H1 (cell line): ENCODE results near the gene DYNC2I2. TPM values are rescaled to one million over a fixed set of nuclear protein-coding genes. Genes with fewer than 3 reads are reported as not detected.
"Not testable (repeated sequence)": the region's sequence is repeated elsewhere in the genome, so short reads cannot be mapped to it uniquely, and the experiment has no call there.

Experiments
- CTCF ChIA-PET: fragments of 300-600 bp; sonication (Branson Sonifier 250); formaldehyde crosslinking; loops from one replicate; lab custom pipeline; 2021; ENCODE audit not compliant: partially characterized antibody; lab: Charles Lee
- POLR2A ChIA-PET: fragments of 300-600 bp; sonication (Branson Sonifier 250); formaldehyde crosslinking; loops from one replicate; lab custom pipeline; 2021; ENCODE audit warnings: inconsistent platforms; ENCODE audit not compliant: partially characterized antibody; lab: Charles Lee
- DNase-seq, 2 experiments: peaks; one replicate each; pipeline versions ENCODE4 v3.0.0 to v3.0.0-alpha.2; 2010 to 2022; ENCODE audit warnings: low spot score in 2 of 2, low read depth in 1 of 2, mixed read lengths in 1 of 2
- FAIRE-seq: peaks from 2 replicates; lab custom pipeline; 2011; peaks lifted over from hg19 to GRCh38; lab: Jason Lieb, UNC
- H2AFZ ChIP-seq: 2 replicates; pipeline ENCODE4 v1.8.1; 2012; ENCODE audit warnings: low read length, inconsistent platforms
- H2AK5ac ChIP-seq: 2 replicates; pipeline ENCODE4 v1.6.1; 2013; ENCODE audit warnings: low read depth, low read length
- H2BK120ac ChIP-seq: replicated peaks from 2 replicates; pipeline ENCODE3; 2013; ENCODE audit warnings: low read depth, low read length, inconsistent platforms
- H2BK12ac ChIP-seq: 2 replicates; pipeline ENCODE4 v1.6.1; 2013; ENCODE audit warnings: low read depth, low read length
- H2BK15ac ChIP-seq: 2 replicates; pipeline ENCODE4 v1.6.1; 2013; ENCODE audit warnings: low read length
- H2BK20ac ChIP-seq: 2 replicates; pipeline ENCODE4 v1.6.1; 2013; ENCODE audit warnings: low read length
- H2BK5ac ChIP-seq: 2 replicates; pipeline ENCODE4 v1.6.1; 2013; ENCODE audit warnings: low read depth, low read length
- H3K14ac ChIP-seq: 2 replicates; pipeline ENCODE4 v1.6.1; 2013; ENCODE audit warnings: inconsistent platforms; ENCODE audit not compliant: insufficient read length
- H3K18ac ChIP-seq: 2 replicates; pipeline ENCODE4 v1.6.1; 2013; ENCODE audit warnings: low read length; ENCODE audit errors: extremely low read depth
- H3K23ac ChIP-seq: 2 replicates; pipeline ENCODE4 v1.6.1; 2013; ENCODE audit warnings: inconsistent platforms; ENCODE audit not compliant: insufficient read length
- H3K23me2 ChIP-seq: 2 replicates; pipeline ENCODE4 v1.6.1; 2013; ENCODE audit warnings: low read depth, low read length
- H3K27ac ChIP-seq: 2 replicates; pipeline ENCODE4 v1.6.1; 2011; ENCODE audit warnings: low read depth, low read length, inconsistent platforms
- H3K27me3 ChIP-seq, 4 experiments: replicated peaks in 1 of 4; 1 replicate in 1 of 4; 2 replicates in 3 of 4; pipeline versions ENCODE4 v1.6.1 to v1.8.1; 2011 to 2013; ENCODE audit warnings: low read length in 3 of 4, mild to moderate bottlenecking in 3 of 4, inconsistent platforms in 2 of 4, mixed read lengths in 2 of 4, moderate library complexity in 1 of 4; ENCODE audit not compliant: control insufficient read depth in 3 of 4, insufficient read depth in 3 of 4; ENCODE audit errors: extremely low read depth in 1 of 4
- H3K36me3 ChIP-seq, 4 experiments: 2 replicates each; pipeline versions ENCODE4 v1.6.1 to v1.8.1; 2011 to 2013; ENCODE audit warnings: mild to moderate bottlenecking in 4 of 4, low read length in 3 of 4, moderate library complexity in 2 of 4, control low read depth in 1 of 4, inconsistent platforms in 1 of 4; ENCODE audit not compliant: insufficient read depth in 4 of 4, control insufficient read depth in 2 of 4
- H3K4ac ChIP-seq: replicated peaks from 2 replicates; pipeline ENCODE3; 2013; ENCODE audit warnings: low read length, low read depth, mixed read lengths, inconsistent platforms; ENCODE audit not compliant: insufficient read length
- H3K4me1 ChIP-seq, 4 experiments: replicated peaks in 1 of 4; 1 replicate in 1 of 4; 2 replicates in 3 of 4; pipeline versions ENCODE4 v1.6.1 to v1.8.1; 2011 to 2013; ENCODE audit warnings: low read length in 3 of 4, inconsistent platforms in 2 of 4, mixed read lengths in 1 of 4; ENCODE audit not compliant: insufficient read depth in 4 of 4, control insufficient read depth in 3 of 4
- H3K4me2 ChIP-seq, 2 experiments: 2 replicates each; pipeline versions ENCODE4 v1.6.1 to v1.8.1; 2011 to 2013; ENCODE audit warnings: low read depth in 2 of 2, low read length in 2 of 2, control low read depth in 1 of 2, inconsistent platforms in 1 of 2, mild to moderate bottlenecking in 1 of 2; ENCODE audit not compliant: insufficient read depth in 1 of 2
- H3K4me3 ChIP-seq, 4 experiments: fragments of 200-600, 300-600 bp in 1 of 4; sonication (generic), shearing (Covaris generic), sonication (Bioruptor Twin) in 1 of 4; 2 replicates each; pipeline versions ENCODE4 v1.5.1 to v1.8.1; 2011 to 2016; ENCODE audit warnings: low read length in 4 of 4, low read depth in 3 of 4, control low read depth in 2 of 4, inconsistent platforms in 2 of 4, mild to moderate bottlenecking in 2 of 4, mixed read lengths in 1 of 4, moderate library complexity in 1 of 4; ENCODE audit not compliant: insufficient read depth in 2 of 4; ENCODE audit errors: extremely low read depth in 1 of 4
- H3K56ac ChIP-seq: replicated peaks from 2 replicates; pipeline ENCODE3; 2013; ENCODE audit warnings: low read depth, mild to moderate bottlenecking, mixed read lengths, low read length, inconsistent platforms; ENCODE audit not compliant: insufficient read length
- H3K79me1 ChIP-seq: 2 replicates; pipeline ENCODE4 v1.6.1; 2013; ENCODE audit warnings: low read depth, low read length, control low read depth
- H3K79me2 ChIP-seq, 2 experiments: 2 replicates each; pipeline versions ENCODE4 v1.6.1 to v1.8.1; 2012 to 2013; ENCODE audit warnings: low read length in 2 of 2, mild to moderate bottlenecking in 2 of 2, inconsistent platforms in 1 of 2; ENCODE audit not compliant: insufficient read depth in 2 of 2, control insufficient read depth in 1 of 2
- H3K9ac ChIP-seq, 4 experiments: replicated peaks in 1 of 4; 1 replicate in 1 of 4; 2 replicates in 3 of 4; pipeline versions ENCODE4 v1.6.1 to v1.8.1; 2011 to 2013; ENCODE audit warnings: low read depth in 3 of 4, low read length in 3 of 4, control low read depth in 2 of 4, mild to moderate bottlenecking in 2 of 4, moderate library complexity in 2 of 4, inconsistent platforms in 1 of 4; ENCODE audit errors: extremely low read depth in 1 of 4
- H3K9me3 ChIP-seq, 2 experiments: 2 replicates each; pipeline versions ENCODE4 v1.6.1 to v1.8.1; 2012 to 2013; ENCODE audit warnings: mild to moderate bottlenecking in 2 of 2, moderate library complexity in 2 of 2, control low read depth in 1 of 2, inconsistent platforms in 1 of 2, low read depth in 1 of 2, low read length in 1 of 2, mixed read lengths in 1 of 2; ENCODE audit not compliant: insufficient read depth in 2 of 2
- H4K20me1 ChIP-seq, 2 experiments: replicated peaks in 1 of 2; 2 replicates each; pipeline versions ENCODE3 to v1.8.1; 2011 to 2013; ENCODE audit warnings: inconsistent platforms in 2 of 2, low read length in 2 of 2, mild to moderate bottlenecking in 1 of 2; ENCODE audit not compliant: insufficient read depth in 2 of 2, control insufficient read depth in 1 of 2
- H4K5ac ChIP-seq: 2 replicates; pipeline ENCODE4 v1.6.1; 2013; ENCODE audit warnings: low read length, low read depth, mixed read lengths, inconsistent platforms; ENCODE audit not compliant: insufficient read length
- H4K8ac ChIP-seq: 2 replicates; pipeline ENCODE4 v1.8.0; 2013; ENCODE audit warnings: mild to moderate bottlenecking, moderate library complexity, low read length, inconsistent platforms; ENCODE audit not compliant: insufficient read depth; ENCODE audit errors: extremely low read depth
- H4K91ac ChIP-seq: replicated peaks from 2 replicates; pipeline ENCODE3; 2013; ENCODE audit warnings: low read length, mixed read lengths, inconsistent platforms; ENCODE audit not compliant: insufficient read length
- CTCF ChIP-seq, 3 experiments: IDR thresholded peaks; 1 replicate in 2 of 3; 2 replicates in 1 of 3; pipeline versions ENCODE4 v1.5.1 to v1.6.1; 2011; ENCODE audit warnings: low read length in 3 of 3, mild to moderate bottlenecking in 3 of 3, inconsistent platforms in 2 of 3, low read depth in 1 of 3, moderate library complexity in 1 of 3; ENCODE audit not compliant: insufficient read depth in 1 of 3; ENCODE audit errors: control extremely low read depth in 1 of 3
- KDM1A ChIP-seq: fragments of 200-600, 300-600 bp; sonication (generic); IDR thresholded peaks from 2 replicates; pipeline ENCODE4 v1.7.1; 2016; ENCODE audit warnings: mild to moderate bottlenecking, low read length, borderline replicate concordance
- RAD21 ChIP-seq, 2 experiments: IDR thresholded peaks in 1 of 2; conservative IDR thresholded peaks in 1 of 2; 2 replicates each; pipeline ENCODE4 v1.6.1; 2011; ENCODE audit warnings: low read depth in 2 of 2, low read length in 2 of 2, improper control_type of control experiment in 1 of 2, inconsistent platforms in 1 of 2, mild to moderate bottlenecking in 1 of 2, moderate library complexity in 1 of 2
- WGBS, 2 experiments: shearing (Covaris generic) in 1 of 2; methylation state at CpG; one replicate each; pipeline versions ENCODE4 v1.1.6 to v1.1.7; 2013 to 2015; ENCODE audit warnings: low lambda C conversion rate in 2 of 2, mixed read lengths in 2 of 2, inconsistent platforms in 1 of 2, low coverage in 1 of 2, missing lambda C conversion rate in 1 of 2; ENCODE audit not compliant: insufficient replicate concordance in 2 of 2, insufficient coverage in 1 of 2, insufficient read length in 1 of 2; ENCODE audit errors: extremely low coverage in 1 of 2, missing lambda C conversion rate in 1 of 2; 5-methylcytosine and 5-hydroxymethylcytosine counted together
- polyA plus RNA-seq, 7 experiments: library from polyadenylated mRNA; depleted of rRNA in 3 of 7; stranded (reverse) in 5 of 7; unstranded in 2 of 7; fragments of >200 nt in 5 of 7; fragments of 200-250 nt in 2 of 7; gene quantifications; 1 replicate in 5 of 7; 2 replicates in 1 of 7; 4 replicates in 1 of 7; pipeline versions ENCODE4 v1.2.1 to v1.2.3, GENCODE V29; 2011 to 2013; ENCODE audit warnings: missing spikeins in 2 of 7, mixed read lengths in 2 of 7
- total RNA-seq: library from RNA; stranded (reverse); fragmentation: NEBNext Ultra II Directional; extraction: Animal tissue kit (Norgen Biotek cat#: 25700); gene quantifications from 2 replicates; pipeline ENCODE4 v1.2.1, GENCODE V29; 2021

Gene DYNC2I2
- total and polyA plus RNA-seq, 2 of the 8 experiments (the other 6 are each of a cell fraction or from before 2014, with no cell fraction given), result 58.0 to 78.5 TPM

- ChIA-PET POLR2A (interaction anchor here (0.9 to 2.6 kb wide), 4 partner anchors 13 to 48 kb away, joined by 3 to 23 read pairs (median 8); partner anchors contain the start of gene SET), CTCF (interaction anchor here (0.9 to 5.7 kb wide), 8 partner anchors 13 to 85 kb away, joined by 3 to 37 read pairs (median 4); no protein-coding TSS in a partner anchor)
- not testable (repeated sequence) for H2AK5ac ChIP-seq, H4K91ac ChIP-seq, H3K4me2 ChIP-seq, H3K79me2 ChIP-seq, H3K4ac ChIP-seq, H3K14ac ChIP-seq, H3K79me1 ChIP-seq, H2BK5ac ChIP-seq, H3K27ac ChIP-seq, H2BK120ac ChIP-seq, H4K5ac ChIP-seq, H4K8ac ChIP-seq, H4K20me1 ChIP-seq, H3K27me3 ChIP-seq, H3K56ac ChIP-seq, H3K23ac ChIP-seq, H3K9me3 ChIP-seq, H3K4me1 ChIP-seq, H3K9ac ChIP-seq, H2BK15ac ChIP-seq, H2AFZ ChIP-seq, H3K4me3 ChIP-seq, H3K23me2 ChIP-seq, H2BK20ac ChIP-seq, H3K18ac ChIP-seq, H3K36me3 ChIP-seq, H2BK12ac ChIP-seq, FAIRE-seq
- 92% methylated on average over 9 of the region's 9 CpGs; no CpG with 5 or more reads in 1 of the 2 experiments for WGBS, 2 experiments
- DNase-seq, result peak in 1 of 2 experiments; percentile 70
- peak; percentile 69; the same call in 1 of the 2 replicates for TF ChIP-seq KDM1A
- peak; percentile 61 to 72 for TF ChIP-seq RAD21 (IDR thresholded peaks at IDR 0.05 in 1 of 2, conservative IDR thresholded peaks at IDR 0.05 in 1 of 2; ENCODE audit: low read depth in 2 of 2, low read length in 2 of 2)
- TF ChIP-seq CTCF (IDR thresholded peaks at IDR 0.05; ENCODE audit: control extremely low read depth in 1 of 3, insufficient read depth in 1 of 3, low read depth in 1 of 3, low read length in 3 of 3), result peak; percentile 22 to 43 (median 42); a peak in 3 of 4 replicates
These were observed 8.4 kb downstream of the DYNC2I2 start for GRCh38 chr9:128648206-128648605.
